Thyroid gland (tissue), 4 donors: ENCODE data around the gene LRCOL1.

Experiments
- POLR2A ChIP-seq, 2 donors: fragments of 450-650 bp; IDR thresholded peaks; one replicate each; pipeline ENCODE4 v1.6.1; 2017; ENCODE audit warnings: antibody characterized with exemption in 2 of 2, mild to moderate bottlenecking in 2 of 2, moderate library complexity in 1 of 2
- TF ChIP-seq, protein P1 (sequence below), 6 experiments: fragments of 200-600 bp in 3 of 6; fragments of 450-650 bp in 3 of 6; sonication (generic) in 3 of 6; IDR thresholded peaks; one replicate each; pipeline ENCODE4 v1.5.1; 2016 to 2019; ENCODE audit warnings: antibody characterized with exemption in 6 of 6, mild to moderate bottlenecking in 2 of 6, inconsistent platforms in 1 of 6, moderate library complexity in 1 of 6

DNA sequence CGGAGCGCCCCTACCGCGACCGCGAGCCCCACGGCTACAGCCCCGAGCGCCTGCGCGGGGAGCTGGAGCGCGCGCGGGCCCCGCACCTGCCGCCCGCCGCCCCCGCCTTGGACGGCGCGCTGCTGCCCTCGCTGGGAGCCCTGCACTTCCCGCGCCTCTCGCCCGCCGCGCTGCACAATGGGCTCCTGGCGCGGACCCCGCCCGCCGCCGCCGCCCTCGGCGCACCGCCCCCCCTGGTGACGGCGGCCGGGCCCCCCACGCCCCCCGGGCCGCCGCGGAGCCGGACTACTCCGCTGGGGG, 27.0 kb downstream of the LRCOL1 start:
- TF ChIP-seq, protein P1, sequence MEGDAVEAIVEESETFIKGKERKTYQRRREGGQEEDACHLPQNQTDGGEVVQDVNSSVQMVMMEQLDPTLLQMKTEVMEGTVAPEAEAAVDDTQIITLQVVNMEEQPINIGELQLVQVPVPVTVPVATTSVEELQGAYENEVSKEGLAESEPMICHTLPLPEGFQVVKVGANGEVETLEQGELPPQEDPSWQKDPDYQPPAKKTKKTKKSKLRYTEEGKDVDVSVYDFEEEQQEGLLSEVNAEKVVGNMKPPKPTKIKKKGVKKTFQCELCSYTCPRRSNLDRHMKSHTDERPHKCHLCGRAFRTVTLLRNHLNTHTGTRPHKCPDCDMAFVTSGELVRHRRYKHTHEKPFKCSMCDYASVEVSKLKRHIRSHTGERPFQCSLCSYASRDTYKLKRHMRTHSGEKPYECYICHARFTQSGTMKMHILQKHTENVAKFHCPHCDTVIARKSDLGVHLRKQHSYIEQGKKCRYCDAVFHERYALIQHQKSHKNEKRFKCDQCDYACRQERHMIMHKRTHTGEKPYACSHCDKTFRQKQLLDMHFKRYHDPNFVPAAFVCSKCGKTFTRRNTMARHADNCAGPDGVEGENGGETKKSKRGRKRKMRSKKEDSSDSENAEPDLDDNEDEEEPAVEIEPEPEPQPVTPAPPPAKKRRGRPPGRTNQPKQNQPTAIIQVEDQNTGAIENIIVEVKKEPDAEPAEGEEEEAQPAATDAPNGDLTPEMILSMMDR (IDR thresholded peaks at IDR 0.05), result no peak
- TF ChIP-seq POLR2A (IDR thresholded peaks at IDR 0.05), result no peak
